ENCODE results near the gene MEF2D.

The MEF2D gene

GRCh38 chr1:156500793-156501506 lies 375 bp upstream of the MEF2D start:
- DNase-seq (ENCODE audit: low read depth, low spot score), result peak; percentile 99

- DNase-seq (ENCODE audit: low read depth, low spot score), result no peak
These were observed 583 bp downstream of the MEF2D start for GRCh38 chr1:156499842-156500542.

GRCh38 chr1:156499194-156499841 lies 1.3 kb downstream of the MEF2D start:
- no peak for DNase-seq (ENCODE audit: low read depth, low spot score)

GRCh38 chr1:156498432-156499193 lies 2.0 kb downstream of the MEF2D start:
- DNase-seq (ENCODE audit: low read depth, low spot score), result peak; percentile 64

- no peak for DNase-seq (ENCODE audit: low read depth, low spot score)
These were observed 2.7 kb downstream of the MEF2D start for GRCh38 chr1:156497743-156498431.

GRCh38 chr1:156497078-156497742 lies 3.4 kb downstream of the MEF2D start:
- no peak for DNase-seq (ENCODE audit: low read depth, low spot score)

GRCh38 chr1:156496211-156496761 lies 4.3 kb downstream of the MEF2D start:
- DNase-seq (ENCODE audit: low read depth, low spot score), result no peak

GRCh38 chr1:156495401-156496140 lies 5.0 kb downstream of the MEF2D start:
- no peak for DNase-seq (ENCODE audit: low read depth, low spot score)

- DNase-seq (ENCODE audit: low read depth, low spot score), result no peak
These were observed 6.2 kb downstream of the MEF2D start for GRCh38 chr1:156494309-156494895.

GRCh38 chr1:156493742-156494141 lies 6.8 kb downstream of the MEF2D start:
- no peak for DNase-seq (ENCODE audit: low read depth, low spot score)

GRCh38 chr1:156493154-156493631 lies 7.4 kb downstream of the MEF2D start:
- DNase-seq (ENCODE audit: low read depth, low spot score), result peak; percentile 70

GRCh38 chr1:156492591-156493080 lies 7.9 kb downstream of the MEF2D start:
- DNase-seq (ENCODE audit: low read depth, low spot score), result no peak

- DNase-seq (ENCODE audit: low read depth, low spot score), result no peak
These were observed 8.5 kb downstream of the MEF2D start for GRCh38 chr1:156492013-156492590.

GRCh38 chr1:156491151-156491949 lies 9.2 kb downstream of the MEF2D start:
- no peak for DNase-seq (ENCODE audit: low read depth, low spot score)

- peak; percentile 49 for DNase-seq (ENCODE audit: low read depth, low spot score)
These were observed 10.1 kb downstream of the MEF2D start for GRCh38 chr1:156490401-156491032.

GRCh38 chr1:156489935-156490293 lies 10.7 kb downstream of the MEF2D start:
- DNase-seq (ENCODE audit: low read depth, low spot score), result no peak

- no peak for DNase-seq (ENCODE audit: low read depth, low spot score)
These were observed 11.2 kb downstream of the MEF2D start for GRCh38 chr1:156489166-156489934.

Data from astrocyte of the hippocampus (primary cell).